ENCODE data around the gene LRTM1.
A peak's percentile ranks its signal among the peaks of the same experiment; 100 is the strongest.

Gene LRTM1

GRCh38 chr3:54889731-54890130, 38.1 kb downstream of the LRTM1 start:
- no peak for DNase-seq

- DNase-seq: no peak
Observed at GRCh38 chr3:54888873-54889272, 39.0 kb downstream of the LRTM1 start.

- DNase-seq: no peak
Observed at GRCh38 chr3:54888162-54888561, 39.7 kb downstream of the LRTM1 start.

GRCh38 chr3:54882129-54882833, 45.6 kb downstream of the LRTM1 start:
- DNase-seq: no peak

- no peak for DNase-seq
Observed at GRCh38 chr3:54878145-54878544, 49.7 kb downstream of the LRTM1 start.

GRCh38 chr3:54877730-54878129, 50.1 kb downstream of the LRTM1 start:
- DNase-seq: no peak

GRCh38 chr3:54876694-54877093, 51.2 kb downstream of the LRTM1 start:
- DNase-seq: no peak

GRCh38 chr3:54875596-54876268, 52.1 kb downstream of the LRTM1 start:
- DNase-seq: peak; percentile 50

GRCh38 chr3:54874816-54875556, 52.9 kb downstream of the LRTM1 start:
- DNase-seq: no peak

GRCh38 chr3:54873059-54874010, 54.5 kb downstream of the LRTM1 start:
- no peak for DNase-seq

GRCh38 chr3:54871867-54872266, 56.0 kb downstream of the LRTM1 start:
- DNase-seq: no peak

GRCh38 chr3:54870423-54870822, 57.4 kb downstream of the LRTM1 start:
- no peak for DNase-seq

Data from NCI-H2029 (cell line).